Activated CD4-positive, alpha-beta T cell treated with anti-CD3 and anti-CD28 coated beads, Interleukin-2, amount 50 U/mL, for 4 hours (primary cell): ENCODE results near the gene SLC6A11.

ENCODE experiments used
- DNase-seq, 2 experiments: peaks; one replicate each; pipeline ENCODE4 v3.0.0-alpha.2; 2020

Gene SLC6A11

GRCh38 chr3:10957976-10958749 is 142.1 kb downstream of the SLC6A11 start:
- DNase-seq, result no peak

DNA sequence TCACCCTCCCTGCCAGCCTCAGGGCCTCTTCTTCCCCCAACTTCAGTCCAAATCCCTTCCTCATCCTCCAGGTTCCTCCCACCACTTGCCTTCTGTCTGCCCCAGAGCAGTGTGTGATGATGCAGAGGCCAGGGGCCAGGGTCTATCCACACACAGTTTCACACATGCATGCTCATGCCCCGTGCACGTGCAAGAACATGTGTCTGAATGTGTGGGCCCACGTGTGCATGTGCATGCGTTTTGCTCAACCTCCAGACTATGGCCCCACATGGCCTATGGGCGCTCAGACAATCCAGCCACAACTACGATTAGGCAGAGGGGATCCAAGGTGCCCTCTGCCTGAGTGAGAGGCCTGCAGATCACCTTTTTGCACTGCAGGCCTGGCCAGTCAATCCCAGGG is 144.2 kb downstream of the SLC6A11 start:
- DNase-seq, result no peak

DNA sequence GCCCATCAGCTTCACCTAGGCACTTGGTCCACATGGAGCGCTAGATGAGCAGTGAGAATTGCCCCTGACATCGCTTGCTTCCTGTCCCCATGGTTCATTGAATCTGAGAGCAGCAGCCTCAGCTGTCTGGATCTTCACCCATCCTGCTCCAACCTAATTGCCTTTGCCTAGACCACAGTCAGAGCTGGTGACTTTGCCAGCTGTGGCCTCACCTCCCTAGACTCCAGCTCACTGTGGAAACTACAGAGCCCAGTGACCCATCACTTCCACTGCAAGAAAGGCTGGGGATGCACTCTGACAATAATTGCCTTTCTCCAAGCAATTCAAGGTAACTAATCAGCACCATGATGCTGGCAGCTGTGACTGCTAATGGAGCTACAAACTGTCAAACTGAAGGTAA is 145.9 kb downstream of the SLC6A11 start:
- DNase-seq, result no peak

- no peak for DNase-seq
These were observed 146.5 kb downstream of the SLC6A11 start for GRCh38 chr3:10962481-10963036.

DNA sequence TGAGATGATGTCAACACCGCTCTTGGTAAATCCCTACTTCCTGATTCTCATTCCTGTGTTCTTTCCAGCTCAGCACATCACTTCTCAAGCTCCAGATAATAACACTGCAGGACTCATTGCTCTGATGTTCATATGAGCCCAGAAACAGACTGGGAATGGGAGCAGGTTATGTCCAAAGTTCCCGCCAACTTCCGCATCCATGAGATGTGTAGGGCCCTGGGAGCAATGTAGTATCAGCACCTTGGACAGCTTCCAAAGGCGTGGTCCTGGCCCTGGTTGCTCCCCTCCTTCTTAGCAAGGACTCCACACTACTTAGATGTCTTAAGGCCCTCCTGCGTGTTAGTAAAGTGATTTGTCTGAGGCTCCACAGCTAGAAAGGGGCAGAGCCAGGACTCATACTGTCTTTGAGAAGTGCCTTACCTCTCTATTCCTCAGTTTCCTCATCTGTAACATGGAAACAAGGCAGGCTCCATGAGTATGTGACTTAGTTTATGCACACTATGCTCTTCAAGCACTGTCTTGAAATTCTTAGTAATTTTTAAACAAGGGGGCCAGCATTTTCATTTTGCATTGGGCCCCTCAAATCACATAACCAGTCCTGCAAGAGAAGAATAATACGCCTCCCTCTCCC is 148.6 kb downstream of the SLC6A11 start:
- DNase-seq, result no peak

GRCh38 chr3:10968401-10968800 is 152.4 kb downstream of the SLC6A11 start:
- DNase-seq, result no peak

- DNase-seq, result no peak
These were observed 154.4 kb downstream of the SLC6A11 start for GRCh38 chr3:10970306-10970960.

- DNase-seq, result no peak
These were observed 156.2 kb downstream of the SLC6A11 start for GRCh38 chr3:10972072-10972782.

- no peak for DNase-seq
These were observed 157.1 kb downstream of the SLC6A11 start for GRCh38 chr3:10973046-10973595.

GRCh38 chr3:10974131-10974530 is 158.1 kb downstream of the SLC6A11 start:
- DNase-seq, result no peak

- no peak for DNase-seq
These were observed 158.8 kb downstream of the SLC6A11 start for GRCh38 chr3:10974746-10975375.

- DNase-seq, result no peak
These were observed 159.7 kb downstream of the SLC6A11 start for GRCh38 chr3:10975695-10976234.

DNA sequence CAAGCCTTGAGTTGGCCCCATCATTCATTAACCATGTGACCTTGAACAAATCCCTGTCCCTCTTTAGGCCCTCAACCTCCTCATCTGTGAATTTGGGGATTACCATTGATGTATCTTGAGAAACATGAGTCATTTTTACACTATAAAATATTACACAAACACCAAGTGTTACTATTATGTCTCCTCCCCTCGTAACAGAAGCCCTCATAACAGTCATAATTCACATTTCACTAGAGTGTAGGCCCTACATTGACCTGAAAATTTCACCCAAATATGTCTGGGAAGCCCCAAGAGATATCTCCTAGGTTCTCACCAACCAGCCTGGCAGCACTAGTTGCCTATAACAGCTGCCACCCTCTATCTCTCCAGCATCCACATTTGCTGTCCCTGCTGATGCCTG is 160.7 kb downstream of the SLC6A11 start:
- no peak for DNase-seq

DNA sequence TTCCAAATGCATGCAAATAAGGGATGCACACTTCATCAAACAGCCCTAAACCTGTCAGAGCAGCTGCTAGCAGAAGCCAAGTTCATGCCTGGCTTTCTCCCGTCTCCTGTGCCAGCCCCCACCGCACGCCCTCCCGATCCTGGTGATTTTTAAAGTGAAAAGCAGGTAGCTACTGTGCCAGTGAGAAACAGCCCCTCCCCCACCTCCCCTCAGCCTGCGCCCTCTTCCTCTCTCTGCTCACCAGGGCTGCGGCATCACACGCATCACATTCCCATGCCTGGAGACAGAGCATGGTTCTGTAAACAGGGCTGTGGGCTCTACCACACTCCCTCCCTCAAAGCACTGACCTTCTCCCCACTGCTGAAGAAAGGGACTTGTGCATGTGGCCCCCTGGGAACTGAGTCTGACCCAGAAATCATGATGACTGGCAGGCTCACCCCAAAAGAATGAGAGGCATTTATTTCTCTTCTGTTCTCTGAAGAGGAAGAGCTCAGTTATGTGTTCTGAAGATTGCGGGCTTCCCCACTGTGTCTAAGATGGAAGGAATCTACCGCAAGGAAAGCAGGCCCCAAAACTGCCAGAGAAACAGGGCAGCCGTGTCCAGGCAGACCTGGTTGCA is 162.0 kb downstream of the SLC6A11 start:
- DNase-seq, result no peak

DNA sequence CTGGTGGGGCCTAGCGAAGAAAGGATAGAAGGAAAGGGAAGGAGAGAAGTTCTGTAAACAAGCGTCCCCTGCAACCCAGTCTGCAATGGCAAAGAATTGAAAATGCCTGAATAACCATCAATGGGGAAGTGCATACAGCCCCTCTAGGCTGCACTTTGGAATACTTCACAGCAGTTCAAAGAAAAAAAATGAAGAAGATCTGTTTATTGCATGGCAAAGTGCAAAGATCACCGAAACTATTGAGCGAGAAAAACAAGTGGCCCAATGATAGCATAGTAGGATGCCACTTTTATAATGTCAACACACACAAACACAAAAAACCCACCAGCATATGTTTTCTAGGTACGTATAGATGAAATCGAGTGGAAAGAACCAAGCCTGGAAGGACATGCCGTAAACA is 162.9 kb downstream of the SLC6A11 start:
- DNase-seq, result no peak

DNA sequence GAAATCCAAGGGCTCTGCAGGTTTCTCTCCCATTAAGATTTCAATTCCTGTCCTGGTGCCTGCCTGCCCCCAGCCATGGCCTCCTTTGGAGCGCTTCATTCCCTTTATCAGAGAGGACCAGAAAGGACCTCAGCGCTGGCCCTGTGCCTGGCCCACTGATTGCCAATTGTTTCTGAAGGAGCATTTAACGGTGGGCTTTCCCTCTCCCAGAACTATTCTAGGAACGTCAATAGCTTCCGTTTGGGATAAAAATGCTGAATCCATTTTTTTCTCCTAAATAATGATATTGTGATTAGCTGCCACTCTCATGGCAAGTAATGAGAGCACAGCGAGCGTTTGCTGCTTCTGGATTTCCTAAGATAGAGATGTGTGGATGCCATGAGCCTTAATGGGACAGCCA is 164.3 kb downstream of the SLC6A11 start:
- no peak for DNase-seq

DNA sequence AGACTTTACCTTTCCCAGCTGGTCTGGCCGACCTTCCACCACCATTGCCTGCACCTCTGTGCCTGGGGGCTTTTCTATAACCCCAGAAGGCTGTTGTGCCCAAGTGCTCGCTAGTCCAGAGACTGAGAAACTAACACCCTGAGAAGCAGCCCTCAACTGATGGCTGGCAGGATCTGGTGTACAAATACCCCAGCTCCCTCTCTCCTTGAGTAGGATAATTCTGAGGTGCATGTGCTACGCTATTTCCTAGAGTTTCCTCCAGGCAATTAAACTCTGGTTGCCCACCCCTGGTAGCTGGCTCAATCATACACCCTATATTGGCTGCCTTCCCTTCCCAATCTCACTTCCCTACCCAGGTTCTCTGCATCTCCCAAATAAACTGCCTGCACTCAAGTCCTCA is 165.0 kb downstream of the SLC6A11 start:
- no peak for DNase-seq

DNA sequence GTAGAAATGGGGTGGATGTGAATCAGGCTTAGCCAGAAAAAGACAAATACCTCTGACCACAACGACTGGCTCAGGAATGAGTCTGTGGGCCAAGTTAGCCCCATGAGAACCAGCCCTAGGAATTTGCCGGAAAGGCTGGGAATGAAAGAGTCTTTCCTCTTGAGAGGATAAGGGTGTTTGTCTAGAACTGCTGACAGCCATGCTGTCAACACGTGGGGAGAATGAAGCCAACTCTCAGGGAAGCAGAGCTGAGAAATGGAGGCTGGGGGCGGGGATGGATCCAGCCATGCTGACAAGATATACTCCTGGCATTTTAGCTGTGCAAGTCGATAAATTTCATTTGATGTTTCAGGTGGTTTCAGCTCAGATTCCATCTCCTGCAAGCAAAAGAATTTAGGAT is 165.9 kb downstream of the SLC6A11 start:
- no peak for DNase-seq

- DNase-seq, result no peak
These were observed 166.8 kb downstream of the SLC6A11 start for GRCh38 chr3:10982782-10983181.

GRCh38 chr3:10983219-10983916 is 167.3 kb downstream of the SLC6A11 start:
- no peak for DNase-seq

- DNase-seq, result no peak
These were observed 168.4 kb downstream of the SLC6A11 start for GRCh38 chr3:10984371-10984896.
